Naive thymus-derived CD8-positive, alpha-beta T cell (primary cell): Measurements from ENCODE around the gene CDV3. TPM values are rescaled to one million over a fixed set of nuclear protein-coding genes. Genes with fewer than 3 reads are reported as not detected.
A peak's percentile ranks its signal among the peaks of the same experiment; 100 is the strongest.

Experiments used
- ATAC-seq, 2 donors: fragments of 150-1000 bp; cut with Tn5 transposase in 1 of 2; sonication (Bioruptor Pico), chemical (Tn5 transposase) in 1 of 2; 1 replicate in 1 of 2; 2 replicates in 1 of 2; pipeline ENCODE4 v1.10.0; 2021; ENCODE audit warnings: mild to moderate bottlenecking in 2 of 2, moderate library complexity in 2 of 2
- POLR2A ChIA-PET: fragments of 350-600 bp; sonication (Branson Sonifier 250); formaldehyde crosslinking; loops from one replicate; lab custom pipeline; 2021; ENCODE audit warnings: antibody characterized with exemption; lab: Charles Lee
- DNase-seq, 10 donors: peaks; one replicate each; pipeline versions ENCODE4 v3.0.0 to v3.0.0-alpha.2; 2020 to 2022
- H3K27ac Mint-ChIP-seq, 10 donors: one replicate each; pipeline ENCODE4 v1.8.0; 2020 to 2022; ENCODE audit warnings: mild to moderate bottlenecking in 10 of 10, mixed read lengths in 10 of 10, moderate library complexity in 4 of 10, inconsistent platforms in 1 of 10
- H3K27me3 Mint-ChIP-seq, 5 donors: one replicate each; pipeline ENCODE4 v1.8.0; 2021 to 2022; ENCODE audit warnings: mixed read lengths in 5 of 5
- H3K36me3 Mint-ChIP-seq, 3 donors: one replicate each; pipeline ENCODE4 v1.8.0; 2020 to 2022; ENCODE audit warnings: mixed read lengths in 3 of 3, mild to moderate bottlenecking in 2 of 3, inconsistent platforms in 1 of 3
- H3K4me1 Mint-ChIP-seq, 4 donors: one replicate each; pipeline ENCODE4 v1.8.0; 2021 to 2022; ENCODE audit warnings: mixed read lengths in 4 of 4
- H3K4me3 Mint-ChIP-seq, 10 donors: one replicate each; pipeline ENCODE4 v1.8.0; 2020 to 2022; ENCODE audit warnings: mild to moderate bottlenecking in 10 of 10, mixed read lengths in 10 of 10, moderate library complexity in 6 of 10, inconsistent platforms in 1 of 10
- H3K9me3 Mint-ChIP-seq, 9 donors: one replicate each; pipeline ENCODE4 v1.8.0; 2020 to 2022; ENCODE audit warnings: mixed read lengths in 9 of 9, mild to moderate bottlenecking in 3 of 9, inconsistent platforms in 1 of 9, moderate library complexity in 1 of 9
- polyA plus RNA-seq, 3 donors: library from polyadenylated mRNA; unstranded; fragments of 300-500 nt; fragmentation: Illumina TruSeq; gene quantifications; one replicate each; pipeline ENCODE4 v1.2.3, GENCODE V29; 2021
- total RNA-seq, 8 experiments: library from RNA in 2 of 8; stranded (reverse) in 2 of 8; gene quantifications; one replicate each; pipeline ENCODE4 v1.2.3 and lab custom pipeline; 2021 to 2026

CDV3 gene
- total and polyA plus RNA-seq, 5 experiments from 2014 or later: 41.7 to 226 (median 82.2) TPM

DNA sequence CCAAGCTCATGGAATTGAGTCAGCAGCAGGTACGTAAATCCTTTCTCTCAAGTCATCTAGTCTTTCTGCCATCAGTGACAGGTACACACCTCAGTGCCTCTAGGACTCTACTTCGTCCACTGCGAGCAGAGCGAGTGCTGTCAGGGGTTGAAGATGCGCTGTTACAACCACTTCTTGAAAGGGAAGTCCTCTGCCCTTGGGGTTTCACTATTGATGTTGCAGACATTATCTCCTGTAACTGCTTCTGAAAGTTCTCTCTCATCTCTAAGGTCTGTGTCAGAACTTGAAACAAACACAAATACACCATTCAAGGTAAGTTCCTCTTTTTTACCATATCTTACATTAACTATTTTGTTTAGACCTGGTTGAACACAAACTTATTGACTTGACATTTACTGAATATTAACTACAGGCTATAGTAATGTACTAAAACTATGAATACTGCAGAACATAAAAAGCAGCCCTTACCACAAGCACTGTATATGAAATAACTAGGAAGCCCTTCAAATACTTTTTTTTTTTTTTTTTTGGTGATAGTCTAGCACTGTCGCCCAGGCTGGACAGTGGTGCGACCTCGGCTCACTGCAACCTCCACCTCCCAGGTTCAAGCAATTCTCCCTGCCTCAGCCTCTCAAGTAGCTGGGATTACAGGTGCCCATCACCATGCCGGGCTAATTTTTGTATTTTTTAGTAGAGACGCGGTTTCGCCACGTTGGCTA, 46.7 kb downstream of the CDV3 start:
- Mint-ChIP-seq H3K9me3 (no peaks in the 10 kb centered on the region), H3K4me3 (no peak overlapping the region), H3K27me3 (no peaks in the 10 kb centered on the region), H3K27ac (no peak overlapping the region), H3K36me3 (peaks cover 9 to 85% (median 36%) of the 10 kb centered on the region in 3 donors), H3K4me1 (peaks cover 0 to 3% (median 1%) of the 10 kb centered on the region in 4 donors)
- no peak for DNase-seq
- POLR2A ChIA-PET: no interaction called here
- no peak for ATAC-seq

DNA sequence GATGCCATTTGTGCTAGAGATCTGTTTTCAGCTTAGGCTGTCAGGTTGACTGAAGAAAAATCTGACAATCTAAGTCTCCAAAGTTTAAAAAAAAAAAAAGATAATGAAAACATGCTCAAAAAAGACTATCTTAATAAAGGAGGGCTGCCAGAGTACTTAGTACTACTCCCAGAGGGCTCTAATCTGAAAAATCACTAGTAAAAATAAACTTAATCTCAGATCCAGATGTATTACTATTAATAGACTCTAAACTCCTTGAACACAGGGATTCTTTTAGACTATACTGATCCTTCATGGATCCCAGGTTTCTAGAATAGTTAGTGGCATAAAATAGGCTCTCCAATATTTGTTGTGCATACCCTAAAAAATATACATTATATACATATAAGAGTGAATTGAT, 54.3 kb downstream of the CDV3 start:
- H3K27ac Mint-ChIP-seq: no peak overlapping the region
- peaks cover 4 to 79% (median 29%) of the 10 kb centered on the region in 3 donors for H3K36me3 Mint-ChIP-seq
- H3K4me3 Mint-ChIP-seq: no peak overlapping the region
- no peaks in the 10 kb centered on the region for H3K9me3 Mint-ChIP-seq
- peaks cover 0 to 3% (median 1%) of the 10 kb centered on the region in 4 donors for H3K4me1 Mint-ChIP-seq
- POLR2A ChIA-PET: no interaction called here
- DNase-seq (no peak), ATAC-seq (no peak)
- no peaks in the 10 kb centered on the region for H3K27me3 Mint-ChIP-seq

DNA sequence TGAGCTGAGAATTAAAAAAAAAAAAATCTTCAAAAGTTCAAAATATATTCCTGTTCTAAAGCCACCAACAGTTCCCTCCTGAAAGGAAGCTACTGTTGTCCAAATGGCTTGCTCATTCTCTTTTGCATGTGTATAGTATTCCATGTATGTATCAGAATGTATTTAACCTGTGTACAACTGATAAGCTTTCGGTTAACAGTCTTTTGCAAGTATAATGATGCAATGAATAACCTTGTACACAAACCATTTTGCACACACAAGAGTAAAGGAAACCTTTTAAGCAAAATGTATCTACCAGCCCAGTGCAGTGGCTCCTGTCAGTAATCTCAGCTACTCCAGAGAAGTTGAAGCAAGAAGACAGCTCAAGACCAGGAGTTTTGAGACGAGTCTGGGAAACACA, 55.7 kb downstream of the CDV3 start:
- no peak for ATAC-seq
- Mint-ChIP-seq H3K4me3 (no peak overlapping the region), H3K36me3 (peaks cover 15 to 80% (median 35%) of the 10 kb centered on the region in 3 donors), H3K27ac (peak overlapping the region in 3 of 10 donors; percentile 9 to 60 (median 20)), H3K4me1 (peaks cover 0 to 9% (median 2%) of the 10 kb centered on the region in 4 donors), H3K9me3 (no peaks in the 10 kb centered on the region), H3K27me3 (no peaks in the 10 kb centered on the region)
- no peak for DNase-seq
- POLR2A ChIA-PET: no interaction called here

DNA sequence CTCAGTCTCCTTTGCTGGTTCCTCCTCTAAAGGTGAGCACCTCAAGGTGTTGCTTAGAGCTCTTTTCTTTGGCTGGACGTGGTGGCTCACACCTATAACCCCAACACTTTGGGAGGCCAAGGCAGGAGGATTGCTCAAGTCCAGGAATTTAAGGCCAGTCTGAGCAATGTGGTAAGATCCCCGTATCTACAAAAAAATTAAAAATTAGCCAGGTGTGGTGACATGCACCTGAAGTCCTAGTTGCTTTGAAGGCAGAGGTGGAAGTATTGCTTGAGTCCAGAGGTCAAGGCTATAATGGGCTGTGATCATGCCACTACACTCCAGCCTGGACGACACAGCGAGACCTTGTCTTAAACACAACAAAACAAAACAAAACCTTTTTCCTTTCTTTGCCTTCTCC, 60.0 kb downstream of the CDV3 start:
- Mint-ChIP-seq H3K4me3 (no peak overlapping the region), H3K36me3 (peaks cover 11 to 85% (median 39%) of the 10 kb centered on the region in 3 donors), H3K27ac (peak overlapping the region in 1 of 10 donors; percentile 27), H3K27me3 (no peaks in the 10 kb centered on the region), H3K4me1 (peaks cover 0 to 11% (median 2%) of the 10 kb centered on the region in 4 donors), H3K9me3 (no peaks in the 10 kb centered on the region)
- POLR2A ChIA-PET: no interaction called here
- no peak for DNase-seq
- ATAC-seq: no peak

Other genes with a start within 250 kb of the CDV3 start
- gene BFSP2, start 173.6 kb upstream of the CDV3 start, total RNA-seq: not detected
- not detected for gene BFSP2, start 173.6 kb upstream of the CDV3 start, polyA plus RNA-seq
- 10 to 100 TPM; 35.2 to 35.5 TPM for gene TOPBP1, start 88.3 kb downstream of the CDV3 start, total RNA-seq
- 10 to 100 TPM in 1 of 3 donors, 1 to 10 TPM in 2; 5.3 to 11.0 (median 6.3) TPM for gene TOPBP1, start 88.3 kb downstream of the CDV3 start, polyA plus RNA-seq
- under 1 TPM; 0.63 to 0.78 TPM for gene TF, start 172.7 kb downstream of the CDV3 start, total RNA-seq
- gene TF, start 172.7 kb downstream of the CDV3 start, polyA plus RNA-seq: under 1 TPM in 1 of 3 donors, not detected in 2; 0.34 TPM
- gene SRPRB, start 232.1 kb downstream of the CDV3 start, total RNA-seq: 10 to 100 TPM; 34.4 to 44.8 TPM
- gene SRPRB, start 232.1 kb downstream of the CDV3 start, polyA plus RNA-seq: 10 to 100 TPM; 34.7 to 48.7 (median 38.2) TPM